HEK293 (cell line): ENCODE data around the gene PAF1.

Experiments used
- KLF16 ChIP-seq: fragments of 450-650 bp; formaldehyde crosslinking; IDR thresholded peaks from 2 replicates; pipeline ENCODE4 v1.5.1; 2017; ENCODE audit warnings: missing biosample characterization, missing genetic modification characterization
- TCF7L2 ChIP-seq: IDR thresholded peaks from 2 replicates; pipeline ENCODE4 v1.6.1; 2011; ENCODE audit warnings: low read depth, mild to moderate bottlenecking, inconsistent platforms, low read length, moderate library complexity, borderline replicate concordance
- YY1 ChIP-seq: fragments of 450-650 bp; formaldehyde crosslinking; IDR thresholded peaks from 2 replicates; pipeline ENCODE4 v1.5.1; 2018; ENCODE audit warnings: missing biosample characterization, missing genetic modification characterization
- ZBTB1 ChIP-seq: fragments of 450-650 bp; formaldehyde crosslinking; IDR thresholded peaks from 2 replicates; pipeline ENCODE4 v1.5.1; 2016; ENCODE audit warnings: missing biosample characterization, missing genetic modification characterization
- ZNF10 ChIP-seq: fragments of 450-650 bp; formaldehyde crosslinking; IDR thresholded peaks from 2 replicates; pipeline ENCODE4 v1.5.1; 2017; ENCODE audit warnings: missing biosample characterization, missing genetic modification characterization
- ZNF510 ChIP-seq: fragments of 450-650 bp; formaldehyde crosslinking; IDR thresholded peaks from 2 replicates; pipeline ENCODE4 v1.5.1; 2018; ENCODE audit warnings: mild to moderate bottlenecking, missing genetic modification characterization, missing biosample characterization; ENCODE audit not compliant: insufficient replicate concordance
- ZNF514 ChIP-seq: fragments of 450-650 bp; formaldehyde crosslinking; IDR thresholded peaks from 2 replicates; pipeline ENCODE4 v1.5.1; 2016; ENCODE audit warnings: missing biosample characterization, missing genetic modification characterization
- ZNF596 ChIP-seq: fragments of 450-650 bp; IDR thresholded peaks from 2 replicates; pipeline ENCODE4 v1.5.0; 2018; ENCODE audit warnings: missing biosample characterization, mild to moderate bottlenecking, missing genetic modification characterization, moderate library complexity
- ZXDB ChIP-seq: fragments of 450-650 bp; formaldehyde crosslinking; IDR thresholded peaks from 2 replicates; pipeline ENCODE4 v1.5.1; 2016; ENCODE audit warnings: missing biosample characterization, missing genetic modification characterization
- TF ChIP-seq, protein P1 (sequence below): fragments of 450-650 bp; formaldehyde crosslinking; conservative IDR thresholded peaks from 2 replicates; pipeline ENCODE4 v1.5.1; 2016; ENCODE audit warnings: low read depth, missing biosample characterization, missing genetic modification characterization
- TF ChIP-seq, protein P2 (sequence below): fragments of 450-650 bp; formaldehyde crosslinking; IDR thresholded peaks from 2 replicates; pipeline ENCODE4 v1.5.1; 2016; ENCODE audit warnings: missing biosample characterization, missing genetic modification characterization, low read depth
- TF ChIP-seq, protein P3 (sequence below): fragments of 450-650 bp; formaldehyde crosslinking; IDR thresholded peaks from 2 replicates; pipeline ENCODE4 v1.5.1; 2016; ENCODE audit warnings: missing biosample characterization, missing genetic modification characterization
- TF ChIP-seq, protein P4 (sequence below): fragments of 450-650 bp; formaldehyde crosslinking; IDR thresholded peaks from 2 replicates; pipeline ENCODE4 v1.5.1; 2016; ENCODE audit warnings: missing biosample characterization, missing genetic modification characterization
- TF ChIP-seq, protein P5 (sequence below): fragments of 450-650 bp; formaldehyde crosslinking; IDR thresholded peaks from 2 replicates; pipeline ENCODE4 v1.5.1; 2016; ENCODE audit warnings: missing biosample characterization, missing genetic modification characterization

DNA sequence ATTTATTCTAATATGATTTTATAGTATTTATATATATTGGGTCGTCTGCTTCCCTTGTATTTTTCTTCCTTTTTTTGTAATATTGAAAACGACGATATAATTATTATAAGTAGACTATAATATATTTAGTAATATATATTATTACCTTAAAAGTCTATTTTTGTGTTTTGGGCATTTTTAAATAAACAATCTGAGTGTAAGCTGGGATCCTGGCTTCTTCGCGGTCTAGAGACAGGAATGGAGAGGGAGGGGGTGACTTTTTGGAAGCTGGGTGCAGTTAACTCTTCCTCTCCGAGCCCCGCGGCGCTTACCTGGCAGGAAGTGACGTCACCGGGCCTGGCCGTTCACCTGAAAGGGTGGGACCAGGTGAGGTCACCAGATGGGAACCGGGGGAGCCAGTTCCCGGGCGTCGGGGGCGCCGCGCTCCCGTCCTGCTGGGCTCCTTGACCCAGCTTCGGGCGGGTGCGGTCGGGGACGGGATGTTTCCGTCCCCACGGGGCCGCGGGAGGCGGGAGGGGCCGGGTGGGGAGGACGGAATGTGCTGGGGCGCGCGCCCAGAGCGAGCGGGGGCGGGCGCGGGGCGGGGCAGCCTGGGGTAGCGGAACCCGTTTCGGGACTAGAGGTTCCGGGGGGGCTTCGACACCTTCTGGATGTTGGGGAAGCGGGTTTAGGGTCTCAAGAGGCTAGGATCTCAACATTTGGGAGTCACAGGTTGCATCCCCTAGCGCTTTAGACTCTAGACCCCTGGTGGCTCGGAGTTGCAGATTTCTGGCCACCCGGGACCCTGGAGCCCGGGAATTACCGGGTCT, 18.5 kb upstream of the PAF1 start:
- TF ChIP-seq, protein P1, sequence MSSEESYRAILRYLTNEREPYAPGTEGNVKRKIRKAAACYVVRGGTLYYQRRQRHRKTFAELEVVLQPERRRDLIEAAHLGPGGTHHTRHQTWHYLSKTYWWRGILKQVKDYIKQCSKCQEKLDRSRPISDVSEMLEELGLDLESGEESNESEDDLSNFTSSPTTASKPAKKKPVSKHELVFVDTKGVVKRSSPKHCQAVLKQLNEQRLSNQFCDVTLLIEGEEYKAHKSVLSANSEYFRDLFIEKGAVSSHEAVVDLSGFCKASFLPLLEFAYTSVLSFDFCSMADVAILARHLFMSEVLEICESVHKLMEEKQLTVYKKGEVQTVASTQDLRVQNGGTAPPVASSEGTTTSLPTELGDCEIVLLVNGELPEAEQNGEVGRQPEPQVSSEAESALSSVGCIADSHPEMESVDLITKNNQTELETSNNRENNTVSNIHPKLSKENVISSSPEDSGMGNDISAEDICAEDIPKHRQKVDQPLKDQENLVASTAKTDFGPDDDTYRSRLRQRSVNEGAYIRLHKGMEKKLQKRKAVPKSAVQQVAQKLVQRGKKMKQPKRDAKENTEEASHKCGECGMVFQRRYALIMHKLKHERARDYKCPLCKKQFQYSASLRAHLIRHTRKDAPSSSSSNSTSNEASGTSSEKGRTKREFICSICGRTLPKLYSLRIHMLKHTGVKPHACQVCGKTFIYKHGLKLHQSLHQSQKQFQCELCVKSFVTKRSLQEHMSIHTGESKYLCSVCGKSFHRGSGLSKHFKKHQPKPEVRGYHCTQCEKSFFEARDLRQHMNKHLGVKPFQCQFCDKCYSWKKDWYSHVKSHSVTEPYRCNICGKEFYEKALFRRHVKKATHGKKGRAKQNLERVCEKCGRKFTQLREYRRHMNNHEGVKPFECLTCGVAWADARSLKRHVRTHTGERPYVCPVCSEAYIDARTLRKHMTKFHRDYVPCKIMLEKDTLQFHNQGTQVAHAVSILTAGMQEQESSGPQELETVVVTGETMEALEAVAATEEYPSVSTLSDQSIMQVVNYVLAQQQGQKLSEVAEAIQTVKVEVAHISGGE (tag by site-specific recombination), result peak; percentile 91
- TF ChIP-seq ZNF514 (tag by site-specific recombination) (no peak), ZNF10 (tag by site-specific recombination) (no peak; the same call in 1 of the 2 replicates), ZNF510 (tag by site-specific recombination) (no peak), YY1 (no peak), ZBTB1 (tag by site-specific recombination) (peak; percentile 4; the same call in 1 of the 2 replicates), KLF16 (tag by site-specific recombination) (peak; percentile 85), TCF7L2 (no peak), ZNF596 (peak; percentile 35; the same call in 1 of the 2 replicates), ZXDB (peak; percentile 91)
- TF ChIP-seq, protein P2, sequence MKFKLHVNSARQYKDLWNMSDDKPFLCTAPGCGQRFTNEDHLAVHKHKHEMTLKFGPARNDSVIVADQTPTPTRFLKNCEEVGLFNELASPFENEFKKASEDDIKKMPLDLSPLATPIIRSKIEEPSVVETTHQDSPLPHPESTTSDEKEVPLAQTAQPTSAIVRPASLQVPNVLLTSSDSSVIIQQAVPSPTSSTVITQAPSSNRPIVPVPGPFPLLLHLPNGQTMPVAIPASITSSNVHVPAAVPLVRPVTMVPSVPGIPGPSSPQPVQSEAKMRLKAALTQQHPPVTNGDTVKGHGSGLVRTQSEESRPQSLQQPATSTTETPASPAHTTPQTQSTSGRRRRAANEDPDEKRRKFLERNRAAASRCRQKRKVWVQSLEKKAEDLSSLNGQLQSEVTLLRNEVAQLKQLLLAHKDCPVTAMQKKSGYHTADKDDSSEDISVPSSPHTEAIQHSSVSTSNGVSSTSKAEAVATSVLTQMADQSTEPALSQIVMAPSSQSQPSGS (tag by site-specific recombination), result peak; percentile 99
- TF ChIP-seq, protein P3, sequence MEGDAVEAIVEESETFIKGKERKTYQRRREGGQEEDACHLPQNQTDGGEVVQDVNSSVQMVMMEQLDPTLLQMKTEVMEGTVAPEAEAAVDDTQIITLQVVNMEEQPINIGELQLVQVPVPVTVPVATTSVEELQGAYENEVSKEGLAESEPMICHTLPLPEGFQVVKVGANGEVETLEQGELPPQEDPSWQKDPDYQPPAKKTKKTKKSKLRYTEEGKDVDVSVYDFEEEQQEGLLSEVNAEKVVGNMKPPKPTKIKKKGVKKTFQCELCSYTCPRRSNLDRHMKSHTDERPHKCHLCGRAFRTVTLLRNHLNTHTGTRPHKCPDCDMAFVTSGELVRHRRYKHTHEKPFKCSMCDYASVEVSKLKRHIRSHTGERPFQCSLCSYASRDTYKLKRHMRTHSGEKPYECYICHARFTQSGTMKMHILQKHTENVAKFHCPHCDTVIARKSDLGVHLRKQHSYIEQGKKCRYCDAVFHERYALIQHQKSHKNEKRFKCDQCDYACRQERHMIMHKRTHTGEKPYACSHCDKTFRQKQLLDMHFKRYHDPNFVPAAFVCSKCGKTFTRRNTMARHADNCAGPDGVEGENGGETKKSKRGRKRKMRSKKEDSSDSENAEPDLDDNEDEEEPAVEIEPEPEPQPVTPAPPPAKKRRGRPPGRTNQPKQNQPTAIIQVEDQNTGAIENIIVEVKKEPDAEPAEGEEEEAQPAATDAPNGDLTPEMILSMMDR, result peak; percentile 60; the same call in 1 of the 2 replicates
- TF ChIP-seq, protein P4, sequence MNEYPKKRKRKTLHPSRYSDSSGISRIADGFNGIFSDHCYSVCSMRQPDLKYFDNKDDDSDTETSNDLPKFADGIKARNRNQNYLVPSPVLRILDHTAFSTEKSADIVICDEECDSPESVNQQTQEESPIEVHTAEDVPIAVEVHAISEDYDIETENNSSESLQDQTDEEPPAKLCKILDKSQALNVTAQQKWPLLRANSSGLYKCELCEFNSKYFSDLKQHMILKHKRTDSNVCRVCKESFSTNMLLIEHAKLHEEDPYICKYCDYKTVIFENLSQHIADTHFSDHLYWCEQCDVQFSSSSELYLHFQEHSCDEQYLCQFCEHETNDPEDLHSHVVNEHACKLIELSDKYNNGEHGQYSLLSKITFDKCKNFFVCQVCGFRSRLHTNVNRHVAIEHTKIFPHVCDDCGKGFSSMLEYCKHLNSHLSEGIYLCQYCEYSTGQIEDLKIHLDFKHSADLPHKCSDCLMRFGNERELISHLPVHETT (tag by site-specific recombination), result no peak; the same call in 1 of the 2 replicates
- TF ChIP-seq, protein P5, sequence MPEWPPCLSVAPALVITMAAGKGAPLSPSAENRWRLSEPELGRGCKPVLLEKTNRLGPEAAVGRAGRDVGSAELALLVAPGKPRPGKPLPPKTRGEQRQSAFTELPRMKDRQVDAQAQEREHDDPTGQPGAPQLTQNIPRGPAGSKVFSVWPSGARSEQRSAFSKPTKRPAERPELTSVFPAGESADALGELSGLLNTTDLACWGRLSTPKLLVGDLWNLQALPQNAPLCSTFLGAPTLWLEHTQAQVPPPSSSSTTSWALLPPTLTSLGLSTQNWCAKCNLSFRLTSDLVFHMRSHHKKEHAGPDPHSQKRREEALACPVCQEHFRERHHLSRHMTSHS (tag by site-specific recombination), result no peak
